AG09309 (cell line): Measurements from ENCODE around the gene RIMKLA.

Experiments used
- DNase-seq: peaks from one replicate; pipeline ENCODE4 v3.0.0-alpha.2; 2010; ENCODE audit warnings: low read depth
- H3K4me3 ChIP-seq: 2 replicates; pipeline ENCODE4 v1.5.1; 2011; ENCODE audit warnings: mild to moderate bottlenecking, low read depth, low read length, moderate library complexity; ENCODE audit not compliant: control insufficient read depth
- TF ChIP-seq, protein P1 (sequence below): IDR thresholded peaks from 2 replicates; pipeline ENCODE4 v1.5.1; 2011; ENCODE audit warnings: mild to moderate bottlenecking, low read depth, low read length, inconsistent platforms; ENCODE audit not compliant: insufficient read depth, control insufficient read depth; ENCODE audit errors: missing control alignments

The RIMKLA gene

DNA sequence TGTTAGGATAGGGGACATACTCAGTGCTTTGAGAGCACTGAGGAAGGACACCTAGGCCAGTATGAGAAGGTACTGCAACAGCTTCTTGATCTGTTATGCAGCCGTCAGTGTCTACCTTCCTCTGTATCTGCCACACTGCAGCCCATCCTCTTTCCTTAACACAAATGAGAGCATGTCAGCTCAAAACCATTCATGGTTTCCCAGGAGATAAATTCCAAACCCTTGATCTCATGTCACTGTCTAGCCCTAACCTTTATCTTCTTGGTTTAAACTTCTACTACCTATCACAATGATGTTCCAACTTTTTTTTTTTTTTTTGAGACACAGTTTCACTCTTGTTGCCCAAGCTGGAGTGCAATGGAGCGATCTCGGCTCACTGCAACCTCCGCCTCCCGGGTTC lies 73.8 kb downstream of the RIMKLA start:
- H3K4me3 ChIP-seq, result no peak overlapping the region
- no peak for DNase-seq
- TF ChIP-seq, protein P1, sequence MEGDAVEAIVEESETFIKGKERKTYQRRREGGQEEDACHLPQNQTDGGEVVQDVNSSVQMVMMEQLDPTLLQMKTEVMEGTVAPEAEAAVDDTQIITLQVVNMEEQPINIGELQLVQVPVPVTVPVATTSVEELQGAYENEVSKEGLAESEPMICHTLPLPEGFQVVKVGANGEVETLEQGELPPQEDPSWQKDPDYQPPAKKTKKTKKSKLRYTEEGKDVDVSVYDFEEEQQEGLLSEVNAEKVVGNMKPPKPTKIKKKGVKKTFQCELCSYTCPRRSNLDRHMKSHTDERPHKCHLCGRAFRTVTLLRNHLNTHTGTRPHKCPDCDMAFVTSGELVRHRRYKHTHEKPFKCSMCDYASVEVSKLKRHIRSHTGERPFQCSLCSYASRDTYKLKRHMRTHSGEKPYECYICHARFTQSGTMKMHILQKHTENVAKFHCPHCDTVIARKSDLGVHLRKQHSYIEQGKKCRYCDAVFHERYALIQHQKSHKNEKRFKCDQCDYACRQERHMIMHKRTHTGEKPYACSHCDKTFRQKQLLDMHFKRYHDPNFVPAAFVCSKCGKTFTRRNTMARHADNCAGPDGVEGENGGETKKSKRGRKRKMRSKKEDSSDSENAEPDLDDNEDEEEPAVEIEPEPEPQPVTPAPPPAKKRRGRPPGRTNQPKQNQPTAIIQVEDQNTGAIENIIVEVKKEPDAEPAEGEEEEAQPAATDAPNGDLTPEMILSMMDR, result no peak

- peak; percentile 48 for DNase-seq
- H3K4me3 ChIP-seq, result peak within 1 kb of the TSS; percentile 92
- TF ChIP-seq, protein P1, result no peak
These were observed 75.6 kb downstream of the RIMKLA start, which contains the start of the genes PPCS and ZMYND12 for GRCh38 chr1:42456010-42456753. Gene PPCS (plus strand): TSS chr1:42456543. CDS start chr1:42456566, 23 bp downstream. Gene ZMYND12 (minus strand): TSS chr1:42456022. CDS start chr1:42455997, 25 bp downstream.

- TF ChIP-seq, protein P1, result no peak
- peak overlapping the region; percentile 92 for H3K4me3 ChIP-seq
- no peak for DNase-seq
These were observed 76.1 kb downstream of the RIMKLA start for GRCh38 chr1:42456754-42457089.

- no peak overlapping the region for H3K4me3 ChIP-seq
- no peak for DNase-seq
- TF ChIP-seq, protein P1, result no peak
These were observed 80.6 kb downstream of the RIMKLA start for GRCh38 chr1:42461196-42461595.

- peak within 1 kb of the TSS; percentile 74 for H3K4me3 ChIP-seq
- TF ChIP-seq, protein P1, result no peak
- DNase-seq, result peak; percentile 93
These were observed 82.5 kb downstream of the RIMKLA start, which contains the start of gene CCDC30 for GRCh38 chr1:42462828-42463763. Gene CCDC30 (plus strand): TSS chr1:42463286. CDS start chr1:42480552, 17,266 bp downstream.

DNA sequence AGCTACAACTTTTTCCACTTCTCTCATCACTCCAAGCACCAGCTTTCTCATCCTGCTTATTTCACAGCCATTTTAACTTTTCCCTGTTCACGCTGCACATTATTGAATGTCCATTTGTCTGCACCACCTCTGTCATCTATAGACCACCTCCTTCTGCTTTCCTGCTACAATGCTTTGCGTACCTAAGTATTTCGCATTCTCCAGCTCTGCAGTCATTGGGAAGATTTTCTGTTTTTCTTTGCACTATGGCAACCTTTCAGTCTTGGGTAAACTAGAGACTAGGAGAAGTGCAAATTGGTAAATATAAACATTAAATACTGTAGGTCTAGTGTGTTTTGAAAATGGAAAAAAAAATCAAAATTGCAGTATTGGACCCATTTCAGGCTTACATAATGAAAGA lies 83.3 kb downstream of the RIMKLA start:
- TF ChIP-seq, protein P1, result no peak
- no peak for DNase-seq
- H3K4me3 ChIP-seq, result peak overlapping the region; percentile 74; the same call in 1 of the 2 replicates
